Measurements from ENCODE around the gene RNF207. TPM values are rescaled to one million over a fixed set of nuclear protein-coding genes. Genes with fewer than 3 reads are reported as not detected.

RNF207 gene
- total and polyA plus RNA-seq, 10 of the 15 experiments (the other 5 are each of a cell fraction or from before 2014, with no cell fraction given) = 1.7 to 36.4 (median 13.1) TPM

DNA sequence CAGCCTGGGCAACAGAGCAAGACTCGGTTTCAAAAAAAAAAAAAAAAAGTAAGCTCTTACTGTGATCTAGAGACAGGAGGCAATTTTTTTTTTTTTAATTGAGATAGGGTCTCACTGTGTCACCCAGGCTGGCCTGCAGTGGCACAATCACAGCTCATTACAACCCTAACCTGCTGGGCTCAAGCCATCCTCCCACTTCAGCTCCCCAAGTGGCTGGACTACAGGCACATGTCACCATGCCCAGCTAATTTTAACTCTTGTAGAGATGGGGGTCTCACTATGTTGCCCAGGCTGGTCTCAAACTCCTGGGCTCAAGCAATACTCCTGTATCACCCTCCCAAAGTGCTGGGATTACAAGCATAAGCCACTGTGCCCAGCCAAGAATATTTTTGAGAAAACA, 14.0 kb upstream of the RNF207 start:
- peaks cover 16 to 51% of the 10 kb centered on the region in 2 experiments for H3K36me3 ChIP-seq (ENCODE audit: control insufficient read depth in 2 of 2, insufficient read depth in 2 of 2, low read length in 1 of 2)
- SMC1A ChIA-PET (ENCODE audit: uncharacterized antibody, unreplicated experiment) = no interaction called here
- FAIRE-seq (no peak), ATAC-seq (no peak), DNase-seq (ENCODE audit: low read depth, low spot score) (no peak)
- H3K9ac ChIP-seq (ENCODE audit: control insufficient read depth, insufficient read depth, low read length) = no peak overlapping the region
- intact Hi-C loops (cut with micrococcal nuclease; ENCODE audit: unreplicated experiment) (no loop called here), in situ Hi-C loops (cut with MboI) (no loop called here)
- no peaks in the 10 kb centered on the region for H3K27me3 ChIP-seq (replicated peaks in 1 of 2; ENCODE audit: control insufficient read depth in 2 of 2, insufficient read depth in 2 of 2, low read length in 1 of 2)
- H3K4me2 ChIP-seq (ENCODE audit: control insufficient read depth, insufficient read depth) = no peak overlapping the region
- H3K9me3 ChIP-seq (replicated peaks; ENCODE audit: control insufficient read depth, insufficient read depth, low read length) = no peaks in the 10 kb centered on the region
- POLR2A ChIA-PET = no interaction called here
- RAD21 ChIA-PET (ENCODE audit: unreplicated experiment) = no interaction called here
- no peak overlapping the region for H2AFZ ChIP-seq (ENCODE audit: control insufficient read depth, low read depth, low read length)
- peaks cover 22% of the 10 kb centered on the region for H3K79me2 ChIP-seq (ENCODE audit: control insufficient read depth, insufficient read depth, low read length)
- no CpG with 5 or more reads among the region's 1 CpG for WGBS (ENCODE audit: insufficient coverage, insufficient replicate concordance, low lambda C conversion rate, missing lambda C conversion rate)
- BruUV-seq (replicated peaks) = no TSS peak
- CTCF ChIA-PET = interaction anchor here (0.6 kb wide), 1 partner anchor 56 kb away, joined by 3 read pairs; no protein-coding TSS in a partner anchor
- TF ChIP-seq, protein P1, sequence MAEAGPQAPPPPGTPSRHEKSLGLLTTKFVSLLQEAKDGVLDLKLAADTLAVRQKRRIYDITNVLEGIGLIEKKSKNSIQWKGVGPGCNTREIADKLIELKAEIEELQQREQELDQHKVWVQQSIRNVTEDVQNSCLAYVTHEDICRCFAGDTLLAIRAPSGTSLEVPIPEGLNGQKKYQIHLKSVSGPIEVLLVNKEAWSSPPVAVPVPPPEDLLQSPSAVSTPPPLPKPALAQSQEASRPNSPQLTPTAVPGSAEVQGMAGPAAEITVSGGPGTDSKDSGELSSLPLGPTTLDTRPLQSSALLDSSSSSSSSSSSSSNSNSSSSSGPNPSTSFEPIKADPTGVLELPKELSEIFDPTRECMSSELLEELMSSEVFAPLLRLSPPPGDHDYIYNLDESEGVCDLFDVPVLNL (IDR thresholded peaks at IDR 0.05; ENCODE audit: low read depth, low read length) = no peak
- TF ChIP-seq ATF7 (IDR thresholded peaks at IDR 0.05; ENCODE audit: low read depth) (no peak), SP1 (IDR thresholded peaks at IDR 0.05; ENCODE audit: low read depth, low read length) (no peak), SIX5 (IDR thresholded peaks at IDR 0.05; ENCODE audit: low read depth, low read length, severe bottlenecking) (no peak), CEBPZ (IDR thresholded peaks at IDR 0.05; ENCODE audit: low read depth, low read length) (no peak), NR2C2 (IDR thresholded peaks at IDR 0.05; ENCODE audit: borderline replicate concordance, control insufficient read depth, insufficient read length, low read depth) (no peak), NKRF (conservative IDR thresholded peaks at IDR 0.05) (no peak), PAX5 (IDR thresholded peaks at IDR 0.05; ENCODE audit: borderline replicate concordance, low read depth, low read length) (no peak), PAX8 (IDR thresholded peaks at IDR 0.05) (no peak), FOXK2 (IDR thresholded peaks at IDR 0.05) (no peak), NR2C1 (IDR thresholded peaks at IDR 0.05) (no peak), CBX3 (IDR thresholded peaks at IDR 0.05; ENCODE audit: borderline replicate concordance, low read depth) (no peak), CBFB (IDR thresholded peaks at IDR 0.05; ENCODE audit: low read depth) (no peak), ZSCAN29 (IDR thresholded peaks at IDR 0.05) (no peak)
- H3K27ac ChIP-seq (ENCODE audit: control insufficient read depth, insufficient read depth) = no peak overlapping the region
- H4K20me1 ChIP-seq (ENCODE audit: control insufficient read depth, insufficient read depth) = peaks cover 7% of the 10 kb centered on the region
- H3K4me1 ChIP-seq (ENCODE audit: control insufficient read depth, insufficient read depth, low read length) = no peaks in the 10 kb centered on the region
- no peak overlapping the region for H3K4me3 ChIP-seq

All from GM12878 (cell line).